NCI-H460 (cell line): ENCODE data around the gene CACNA1D. TPM values are rescaled to one million over a fixed set of nuclear protein-coding genes. Genes with fewer than 3 reads are reported as not detected.
"Not testable (repeated sequence)": the region's sequence is repeated elsewhere in the genome, so short reads cannot be mapped to it uniquely, and the experiment has no call there.

Experiments
- DNase-seq: peaks from one replicate; pipeline ENCODE4 v3.0.0-alpha.2; 2016; ENCODE audit warnings: low read depth; ENCODE audit errors: extremely low read depth
- total RNA-seq: library from RNA; depleted of rRNA; stranded (reverse); fragments of >200 nt; shearing (Covaris generic); gene quantifications from 2 replicates; pipeline ENCODE4 v1.2.3, GENCODE V29; 2014

The CACNA1D gene
- total RNA-seq, 1 experiment from 2014 or later, result not detected

DNA sequence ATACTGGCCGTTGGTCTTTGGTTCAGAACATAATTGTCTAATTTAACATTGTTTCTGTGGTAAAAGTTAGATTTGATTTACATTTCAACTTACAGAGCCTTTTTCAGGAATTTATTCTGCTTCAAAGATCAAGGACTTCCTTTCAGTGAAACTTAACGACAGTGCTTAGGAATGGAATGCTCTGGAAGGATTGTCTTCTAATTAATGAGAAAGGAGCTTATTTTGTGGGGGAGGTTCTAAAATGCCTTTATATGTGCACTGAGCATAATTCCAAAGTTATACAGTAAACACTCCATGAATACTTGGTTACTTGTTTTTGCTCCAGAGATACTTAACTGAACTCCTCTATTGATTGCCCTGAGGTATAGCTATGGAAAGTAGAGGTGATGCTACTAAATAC, 75.7 kb downstream of the CACNA1D start:
- no peak for DNase-seq

DNA sequence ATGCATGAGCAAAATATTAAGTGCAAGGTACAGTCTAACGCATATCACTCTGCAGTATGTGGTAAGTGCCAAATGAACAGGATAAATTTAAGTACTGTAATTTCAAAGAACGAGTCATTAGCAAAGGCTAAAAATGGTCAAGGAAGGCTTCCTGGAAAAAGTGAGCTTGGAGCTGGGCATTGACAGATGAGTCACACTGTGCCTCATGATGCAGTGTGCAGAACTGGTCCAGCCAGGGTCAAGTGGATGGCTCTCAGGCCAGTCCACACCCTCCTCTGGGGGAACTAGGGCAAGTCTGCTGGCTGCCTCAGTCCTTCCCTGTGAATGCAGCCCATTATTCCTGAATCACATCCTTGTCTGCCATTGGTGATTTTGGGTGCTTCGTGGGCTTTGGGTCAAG, 76.3 kb downstream of the CACNA1D start:
- no peak for DNase-seq

GRCh38 chr3:53571264-53571663, 76.9 kb downstream of the CACNA1D start:
- no peak for DNase-seq

GRCh38 chr3:53572184-53572583, 77.8 kb downstream of the CACNA1D start:
- not testable (repeated sequence) for DNase-seq

- DNase-seq, result no peak
Measured at GRCh38 chr3:53577506-53577905, 83.1 kb downstream of the CACNA1D start.

- DNase-seq, result no peak
Measured at GRCh38 chr3:53579636-53580035, 85.2 kb downstream of the CACNA1D start.

GRCh38 chr3:53581671-53582070, 87.3 kb downstream of the CACNA1D start:
- no peak for DNase-seq

GRCh38 chr3:53583161-53583690, 88.8 kb downstream of the CACNA1D start:
- no peak for DNase-seq

DNA sequence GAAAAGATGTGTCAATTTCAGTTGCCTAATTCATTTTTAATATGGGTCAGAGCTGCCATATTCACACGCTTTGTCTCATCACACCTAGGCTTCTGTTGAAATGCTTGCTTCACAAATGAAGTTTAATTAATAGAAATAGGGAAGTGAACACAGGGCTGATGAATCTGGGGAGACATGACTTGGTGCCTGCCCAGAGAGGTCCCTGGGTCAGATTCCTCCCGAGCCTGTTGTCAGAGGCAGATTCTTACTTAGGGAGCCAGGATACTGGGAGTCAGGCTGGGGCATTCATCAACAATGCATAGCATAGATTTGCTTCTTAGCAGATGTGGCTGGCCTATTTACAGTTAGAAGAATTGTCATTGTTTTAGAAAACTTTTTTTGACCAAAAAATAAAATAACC, 90.6 kb downstream of the CACNA1D start:
- no peak for DNase-seq

- DNase-seq, result no peak
Measured at GRCh38 chr3:53585627-53586026, 91.2 kb downstream of the CACNA1D start.

DNA sequence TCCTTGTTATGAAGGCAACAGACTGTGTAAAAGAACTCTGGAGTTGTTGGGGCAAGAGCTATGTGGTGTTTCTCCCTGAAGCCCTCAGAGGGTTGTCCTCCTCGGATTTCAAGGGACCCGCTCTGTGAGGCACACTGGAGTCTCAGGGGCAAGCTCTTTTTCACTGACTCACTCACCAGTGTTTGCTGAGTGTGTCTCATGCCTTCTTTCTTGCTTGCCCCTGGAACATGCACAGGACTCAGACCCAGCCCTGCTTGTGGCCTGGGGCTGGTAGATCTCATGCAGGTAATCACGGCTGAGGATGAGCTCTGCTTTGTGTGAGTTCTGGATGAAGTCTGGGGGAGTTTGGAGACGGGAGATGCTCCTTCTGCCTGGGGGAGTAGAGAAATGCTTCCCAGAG, 93.7 kb downstream of the CACNA1D start:
- no peak for DNase-seq

- DNase-seq, result no peak
Measured at GRCh38 chr3:53589201-53589600, 94.8 kb downstream of the CACNA1D start.

- DNase-seq, result no peak
Measured at GRCh38 chr3:53589806-53590205, 95.4 kb downstream of the CACNA1D start.

GRCh38 chr3:53590606-53591005, 96.2 kb downstream of the CACNA1D start:
- DNase-seq, result no peak

DNA sequence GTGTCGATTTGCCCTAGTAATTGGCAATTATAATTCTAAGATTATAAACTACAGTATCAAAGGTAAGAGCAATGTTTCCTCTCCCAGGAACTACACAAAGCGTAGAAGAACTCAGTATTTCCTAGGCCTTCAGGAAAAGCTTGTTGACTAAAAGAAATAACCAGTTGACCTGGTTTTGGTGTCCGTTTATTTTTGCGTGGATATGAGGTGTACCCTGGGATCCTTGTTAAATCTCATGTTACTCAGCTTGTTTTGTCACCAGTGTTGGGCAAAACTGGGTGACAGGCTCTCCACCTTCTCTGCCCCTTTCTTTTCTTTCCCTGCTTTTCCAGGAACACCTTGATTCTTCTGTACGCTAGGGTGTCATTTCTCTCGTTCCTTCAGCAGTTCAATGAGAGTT, 97.2 kb downstream of the CACNA1D start:
- DNase-seq, result no peak

DNA sequence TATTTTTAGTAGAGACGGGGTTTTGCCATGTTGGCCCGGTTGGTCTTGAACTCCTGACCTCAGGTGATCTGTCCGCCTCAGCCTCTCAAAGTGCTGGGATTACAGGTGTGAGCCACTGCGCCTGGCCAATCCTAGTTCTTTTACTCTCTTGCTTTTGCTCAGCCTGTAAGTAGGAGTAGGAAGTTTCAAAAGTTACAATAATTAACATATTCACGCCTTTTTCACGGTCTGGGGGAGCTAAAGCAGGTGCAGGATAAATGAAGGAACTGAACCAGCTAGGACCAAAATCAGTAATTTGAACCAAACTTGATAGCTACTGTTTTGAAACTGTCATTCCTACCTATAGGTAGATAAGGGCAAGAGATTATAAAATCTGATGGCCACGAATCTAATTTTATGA, 98.5 kb downstream of the CACNA1D start:
- DNase-seq, result no peak

- no peak for DNase-seq
Measured at GRCh38 chr3:53593611-53594010, 99.2 kb downstream of the CACNA1D start.

DNA sequence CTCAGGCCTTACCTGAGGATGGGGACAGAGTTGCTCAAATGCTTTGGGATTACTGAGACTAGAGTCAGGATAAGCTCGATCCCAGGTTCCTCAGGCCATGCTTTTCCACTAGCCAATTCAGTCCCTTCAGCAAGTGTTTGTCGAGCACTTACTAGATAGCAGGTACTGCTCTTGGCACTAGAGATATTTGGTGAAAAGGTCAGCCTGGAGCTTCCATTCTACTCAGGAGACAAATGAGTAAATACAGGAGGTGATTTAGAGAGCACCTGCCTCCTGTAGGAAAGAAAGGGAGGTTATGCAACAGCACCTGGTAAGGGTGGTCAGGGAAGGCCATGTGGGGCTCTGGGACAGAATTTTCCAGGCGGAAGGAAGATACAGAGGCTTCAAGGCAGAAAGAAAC, 99.9 kb downstream of the CACNA1D start:
- no peak for DNase-seq

DNA sequence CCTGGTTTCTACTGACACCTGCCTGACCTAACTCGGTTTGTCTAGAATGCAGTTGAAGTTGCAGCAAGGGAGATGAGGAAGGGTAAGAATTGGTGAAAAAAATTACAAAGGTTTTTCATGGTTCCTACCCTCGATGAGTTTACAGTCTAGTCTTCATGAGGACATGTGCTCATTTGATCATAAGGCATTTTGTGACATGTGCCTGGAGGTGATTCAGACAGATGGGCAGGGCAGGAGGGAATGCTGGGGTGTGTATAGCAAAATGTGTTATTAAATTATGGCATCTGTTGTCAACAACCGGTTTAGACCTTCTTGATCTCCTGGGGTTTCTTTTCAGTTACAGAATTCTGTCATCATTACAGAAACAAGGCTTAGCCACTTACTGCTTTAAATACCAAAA, 101.2 kb downstream of the CACNA1D start:
- DNase-seq, result no peak

DNA sequence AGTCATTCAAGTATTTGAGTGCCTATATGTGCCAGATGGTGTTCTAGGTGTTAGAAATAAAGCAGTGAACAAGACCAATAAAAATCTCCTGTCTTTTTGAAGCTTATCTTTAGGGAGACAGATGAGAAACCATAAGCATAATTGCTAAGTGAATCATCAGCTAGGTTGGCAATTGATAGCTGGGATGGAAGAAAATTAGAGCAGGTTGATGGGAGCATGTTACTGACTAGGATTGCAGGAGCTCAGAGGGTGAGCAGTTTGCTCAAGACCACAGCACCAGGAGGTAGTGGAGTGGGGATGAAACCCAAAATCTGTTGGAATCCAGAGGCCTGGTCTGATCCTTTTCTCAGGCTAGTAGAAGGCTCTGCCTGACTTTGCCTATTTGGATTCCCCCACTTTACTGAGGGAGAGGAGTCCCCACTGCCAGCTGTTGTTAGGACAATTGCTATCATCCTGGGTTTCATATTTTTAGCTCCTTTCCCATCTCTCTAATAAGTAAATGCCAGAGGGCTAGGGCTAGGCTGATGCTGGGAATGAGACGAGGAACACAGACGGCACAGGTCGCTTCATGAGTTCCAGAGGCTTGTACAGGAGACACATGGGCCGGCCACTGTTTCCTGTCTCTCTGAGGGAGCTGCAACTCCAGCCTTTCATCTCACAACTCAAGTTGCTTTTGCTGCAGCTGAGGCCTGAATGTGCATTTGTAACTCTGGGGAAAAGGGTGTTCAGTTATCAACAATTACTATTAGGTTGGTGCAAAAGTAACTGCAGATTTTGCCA, 102.9 kb downstream of the CACNA1D start:
- no peak for DNase-seq

GRCh38 chr3:53599771-53600170, 105.4 kb downstream of the CACNA1D start:
- DNase-seq, result no peak

GRCh38 chr3:53602866-53603265, 108.5 kb downstream of the CACNA1D start:
- no peak for DNase-seq

GRCh38 chr3:53604232-53604631, 109.8 kb downstream of the CACNA1D start:
- DNase-seq, result no peak
